Esophagus (tissue), 2 donors: ENCODE measurements around the gene DCHS2. TPM values are rescaled to one million over a fixed set of nuclear protein-coding genes. Genes with fewer than 3 reads are reported as not detected.

Experiments
- H3K27ac ChIP-seq, 2 donors: one replicate each; pipeline ENCODE4 v1.5.1; 2013; ENCODE audit warnings: low read depth in 2 of 2, mild to moderate bottlenecking in 2 of 2, inconsistent platforms in 1 of 2, low read length in 1 of 2, moderate library complexity in 1 of 2
- H3K27me3 ChIP-seq, 2 donors: one replicate each; pipeline ENCODE4 v1.6.1; 2013; ENCODE audit warnings: low read length in 2 of 2, control low read depth in 1 of 2, mild to moderate bottlenecking in 1 of 2; ENCODE audit not compliant: insufficient read depth in 2 of 2, control insufficient read depth in 1 of 2
- H3K36me3 ChIP-seq, 2 donors: one replicate each; pipeline ENCODE4 v1.6.1; 2013; ENCODE audit warnings: low read length in 1 of 2; ENCODE audit not compliant: control insufficient read depth in 2 of 2, insufficient read depth in 2 of 2
- H3K4me1 ChIP-seq, 2 donors: one replicate each; pipeline ENCODE4 v1.6.1; 2013; ENCODE audit warnings: low read length in 1 of 2; ENCODE audit not compliant: control insufficient read depth in 2 of 2, insufficient read depth in 2 of 2
- H3K4me3 ChIP-seq, 2 donors: one replicate each; pipeline ENCODE4 v1.5.1; 2013; ENCODE audit warnings: low read length in 2 of 2, mild to moderate bottlenecking in 2 of 2, low read depth in 1 of 2, moderate library complexity in 1 of 2
- H3K9me3 ChIP-seq, 2 donors: one replicate each; pipeline ENCODE4 v1.6.1; 2013; ENCODE audit warnings: mild to moderate bottlenecking in 2 of 2, low read depth in 1 of 2, low read length in 1 of 2, moderate library complexity in 1 of 2; ENCODE audit not compliant: control insufficient read depth in 2 of 2, insufficient read depth in 1 of 2
- WGBS, 2 donors: extraction: QIAGEN DNeasy Blood & Tissue Kit; methylation state at CpG; one replicate each; pipeline ENCODE4 v1.1.7; 2013; 5-methylcytosine and 5-hydroxymethylcytosine counted together
- polyA plus RNA-seq, 2 donors: library from polyadenylated mRNA; stranded (reverse); fragments of 200-250 nt; gene quantifications; one replicate each; pipeline ENCODE4 v1.2.3, GENCODE V29; 2013
- donor health status: healthy with polysubstance abuse.
- donor health status: Bipolar disorder and iron deficiency.

DCHS2 gene
- polyA plus RNA-seq, 2 donors: 0.02 TPM

GRCh38 chr4:154517591-154517990 lies 26.0 kb upstream of the DCHS2 start:
- 73 to 82% methylated on average over 4 of the region's 4 CpGs for WGBS, 2 donors
- no peaks in the 10 kb centered on the region for H3K27me3 ChIP-seq
- no peaks in the 10 kb centered on the region for H3K36me3 ChIP-seq
- H3K9me3 ChIP-seq: no peaks in the 10 kb centered on the region
- no peak overlapping the region for H3K4me3 ChIP-seq
- no peaks in the 10 kb centered on the region for H3K4me1 ChIP-seq
- H3K27ac ChIP-seq: no peak overlapping the region

- no peaks in the 10 kb centered on the region for H3K36me3 ChIP-seq
- WGBS, 2 donors: 12 to 13% methylated on average over 1 of the region's 1 CpG
These were observed 24.9 kb upstream of the DCHS2 start for GRCh38 chr4:154516318-154517029.

GRCh38 chr4:154511981-154512380 lies 20.4 kb upstream of the DCHS2 start:
- no peaks in the 10 kb centered on the region for H3K9me3 ChIP-seq
- 68 to 69% methylated on average over 4 of the region's 4 CpGs for WGBS, 2 donors
- no peaks in the 10 kb centered on the region for H3K4me1 ChIP-seq
- H3K27ac ChIP-seq: no peak overlapping the region
- H3K36me3 ChIP-seq: no peaks in the 10 kb centered on the region
- no peaks in the 10 kb centered on the region for H3K27me3 ChIP-seq
- no peak overlapping the region for H3K4me3 ChIP-seq

More at GRCh38 chr4:154516318-154517029, 24.9 kb upstream of the DCHS2 start:
- Histone ChIP-seq H3K4me3 (no peak overlapping the region), H3K27me3 (no peaks in the 10 kb centered on the region), H3K27ac (no peak overlapping the region), H3K9me3 (no peaks in the 10 kb centered on the region), H3K4me1 (no peaks in the 10 kb centered on the region)

GRCh38 chr4:154511548-154511947 lies 19.9 kb upstream of the DCHS2 start:
- WGBS, 2 donors: 45 to 71% methylated on average over 2 of the region's 2 CpGs
- Histone ChIP-seq H3K4me3 (no peak overlapping the region), H3K4me1 (no peaks in the 10 kb centered on the region), H3K9me3 (no peaks in the 10 kb centered on the region), H3K36me3 (no peaks in the 10 kb centered on the region), H3K27ac (no peak overlapping the region), H3K27me3 (no peaks in the 10 kb centered on the region)

- no peaks in the 10 kb centered on the region for H3K4me1 ChIP-seq
- no peaks in the 10 kb centered on the region for H3K27me3 ChIP-seq
- no peaks in the 10 kb centered on the region for H3K36me3 ChIP-seq
- H3K4me3 ChIP-seq: no peak overlapping the region
- 54 to 72% methylated on average over 3 of the region's 3 CpGs for WGBS, 2 donors
- peak overlapping the region; percentile 86 to 89 for H3K27ac ChIP-seq
- no peaks in the 10 kb centered on the region for H3K9me3 ChIP-seq
These were observed 15.6 kb upstream of the DCHS2 start for GRCh38 chr4:154507156-154507555.

GRCh38 chr4:154506253-154506652 lies 14.7 kb upstream of the DCHS2 start:
- Histone ChIP-seq H3K9me3 (no peaks in the 10 kb centered on the region), H3K27ac (peak overlapping the region in 1 of 2 donors; percentile 88), H3K27me3 (no peaks in the 10 kb centered on the region), H3K4me3 (no peak overlapping the region), H3K4me1 (no peaks in the 10 kb centered on the region), H3K36me3 (no peaks in the 10 kb centered on the region)
- WGBS, 2 donors: 26 to 39% methylated on average over 2 of the region's 2 CpGs

GRCh38 chr4:154503598-154503997 lies 12.0 kb upstream of the DCHS2 start:
- H3K4me1 ChIP-seq: no peaks in the 10 kb centered on the region
- H3K27ac ChIP-seq: no peak overlapping the region
- no peak overlapping the region for H3K4me3 ChIP-seq
- 9 to 16% methylated on average over 1 of the region's 1 CpG for WGBS, 2 donors
- no peaks in the 10 kb centered on the region for H3K27me3 ChIP-seq
- H3K9me3 ChIP-seq: no peaks in the 10 kb centered on the region
- no peaks in the 10 kb centered on the region for H3K36me3 ChIP-seq

GRCh38 chr4:154502111-154502510 lies 10.5 kb upstream of the DCHS2 start:
- H3K36me3 ChIP-seq: no peaks in the 10 kb centered on the region
- WGBS, 2 donors: 76 to 86% methylated on average over 6 of the region's 6 CpGs
- H3K4me1 ChIP-seq: no peaks in the 10 kb centered on the region
- no peak overlapping the region for H3K4me3 ChIP-seq
- no peaks in the 10 kb centered on the region for H3K9me3 ChIP-seq
- no peak overlapping the region for H3K27ac ChIP-seq
- H3K27me3 ChIP-seq: no peaks in the 10 kb centered on the region

GRCh38 chr4:154497889-154498288 lies 6.3 kb upstream of the DCHS2 start:
- Histone ChIP-seq H3K36me3 (no peaks in the 10 kb centered on the region), H3K27me3 (no peaks in the 10 kb centered on the region), H3K27ac (no peak overlapping the region), H3K4me3 (no peak overlapping the region), H3K4me1 (no peaks in the 10 kb centered on the region), H3K9me3 (no peaks in the 10 kb centered on the region)
- WGBS, 2 donors: 66 to 75% methylated on average over 5 of the region's 5 CpGs

- Histone ChIP-seq H3K4me3 (no peak overlapping the region), H3K27me3 (peaks cover 0 to under 1% of the 10 kb centered on the region in 2 donors), H3K36me3 (no peaks in the 10 kb centered on the region), H3K4me1 (peaks cover 5 to 9% of the 10 kb centered on the region in 2 donors), H3K9me3 (peaks cover 0 to under 1% of the 10 kb centered on the region in 2 donors), H3K27ac (no peak overlapping the region)
- WGBS, 2 donors: 94 to 95% methylated on average over 2 of the region's 2 CpGs
These were observed 4.3 kb upstream of the DCHS2 start for GRCh38 chr4:154495867-154496266.
